Measurements from ENCODE around the gene FSTL4. TPM values are rescaled to one million over a fixed set of nuclear protein-coding genes. Genes with fewer than 3 reads are reported as not detected.

FSTL4 gene
- total and polyA plus RNA-seq, 4 donors = 0.42 TPM; not detected in 3

DNA sequence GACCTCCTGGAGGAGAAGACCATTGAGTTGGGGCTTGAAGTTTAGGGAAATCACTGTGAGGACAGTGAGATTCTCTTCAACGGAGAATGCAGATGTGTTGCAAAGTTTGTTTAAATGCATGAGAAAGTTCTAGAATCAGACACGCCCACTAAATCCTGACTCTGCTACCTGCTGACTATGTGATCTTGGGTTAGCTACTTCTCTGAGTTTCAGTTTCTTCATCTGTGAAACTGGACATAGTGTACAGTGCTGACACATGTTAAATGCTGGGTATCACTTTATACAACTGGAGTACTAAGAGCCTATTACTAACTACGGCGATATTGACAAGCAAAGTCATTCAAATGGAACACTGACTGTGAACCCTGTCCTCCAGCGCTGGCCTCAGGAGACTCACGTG, 305.1 kb downstream of the FSTL4 start:
- H3K4me3 ChIP-seq (ENCODE audit: low read length in 2 of 2) = no peak overlapping the region
- H3K4me1 ChIP-seq (ENCODE audit: control insufficient read depth in 1 of 2, insufficient read depth in 2 of 2, low read length in 2 of 2) = no peaks in the 10 kb centered on the region
- H3K27me3 ChIP-seq (ENCODE audit: control insufficient read depth in 1 of 2, insufficient read depth in 2 of 2, low read length in 1 of 2) = no peaks in the 10 kb centered on the region
- H3K36me3 ChIP-seq (ENCODE audit: control insufficient read depth in 1 of 2, insufficient read depth in 2 of 2, low read length in 1 of 2) = no peaks in the 10 kb centered on the region
- DNase-seq = no peak
- H3K27ac ChIP-seq (ENCODE audit: low read depth in 1 of 2, low read length in 2 of 2) = no peak overlapping the region
- H3K9me3 ChIP-seq (ENCODE audit: control insufficient read depth, low read length) = no peaks in the 10 kb centered on the region
- intact Hi-C loops (cut with DNase I) = no loop called here
- WGBS, 2 donors = 84 to 90% methylated on average over 6 of the region's 6 CpGs
- no peak for ATAC-seq (ENCODE audit: low FRiP score)

DNA sequence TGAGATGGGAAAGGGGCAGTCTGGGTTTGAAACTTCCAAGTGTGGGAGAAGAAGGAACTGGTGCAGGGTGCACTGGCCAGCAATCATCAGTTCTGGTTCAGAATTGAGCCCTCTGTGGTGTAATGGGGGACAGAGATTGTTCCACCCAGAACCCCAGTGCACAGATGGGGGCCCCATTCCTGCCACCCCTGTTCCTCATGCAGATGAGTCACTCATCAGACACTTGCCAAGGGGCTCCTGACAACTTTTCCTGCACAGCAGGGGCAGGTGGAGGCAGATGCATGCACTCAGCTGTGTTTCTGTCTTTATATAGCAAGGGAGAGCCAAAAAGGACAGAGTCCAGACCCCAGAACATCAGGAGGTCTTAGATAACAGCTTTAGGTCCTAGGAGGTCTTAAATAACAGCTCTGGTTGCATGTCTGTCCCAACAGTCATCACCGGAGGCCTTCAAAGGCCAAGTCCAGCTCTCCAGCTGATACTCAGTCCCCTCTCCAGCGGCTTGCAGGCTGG, 307.6 kb downstream of the FSTL4 start:
- intact Hi-C loops (cut with DNase I) = no loop called here
- no peaks in the 10 kb centered on the region for H3K4me1 ChIP-seq (ENCODE audit: control insufficient read depth in 1 of 2, insufficient read depth in 2 of 2, low read length in 2 of 2)
- H3K27ac ChIP-seq (ENCODE audit: low read depth in 1 of 2, low read length in 2 of 2) = no peak overlapping the region
- no peak for ATAC-seq (ENCODE audit: low FRiP score)
- no peaks in the 10 kb centered on the region for H3K36me3 ChIP-seq (ENCODE audit: control insufficient read depth in 1 of 2, insufficient read depth in 2 of 2, low read length in 1 of 2)
- WGBS, 2 donors = 90 to 91% methylated on average over 2 of the region's 2 CpGs
- no peak overlapping the region for H3K4me3 ChIP-seq (ENCODE audit: low read length in 2 of 2)
- no peaks in the 10 kb centered on the region for H3K9me3 ChIP-seq (ENCODE audit: control insufficient read depth, low read length)
- H3K27me3 ChIP-seq (ENCODE audit: control insufficient read depth in 1 of 2, insufficient read depth in 2 of 2, low read length in 1 of 2) = no peaks in the 10 kb centered on the region
- no peak for DNase-seq

DNA sequence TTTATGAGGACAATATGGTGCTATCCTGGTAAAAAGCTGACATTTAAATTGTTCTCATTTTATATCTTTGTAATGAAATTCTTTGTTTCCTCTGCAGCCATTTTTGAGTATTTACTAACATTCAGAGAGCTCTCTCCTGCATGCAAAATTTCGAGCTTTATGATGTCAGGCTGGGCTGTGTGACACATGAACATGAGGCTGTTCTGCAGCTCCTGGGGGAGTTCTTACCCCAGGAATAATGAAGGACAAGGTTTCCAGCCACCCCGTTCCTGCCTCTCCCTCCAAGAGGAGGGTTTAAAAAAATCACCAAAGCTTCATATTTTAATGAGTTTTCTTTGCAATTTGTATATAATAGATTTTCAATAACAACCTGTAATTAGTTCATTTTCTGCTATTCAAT, 308.2 kb downstream of the FSTL4 start:
- Histone ChIP-seq H3K36me3 (ENCODE audit: control insufficient read depth in 1 of 2, insufficient read depth in 2 of 2, low read length in 1 of 2) (no peaks in the 10 kb centered on the region), H3K9me3 (ENCODE audit: control insufficient read depth, low read length) (no peaks in the 10 kb centered on the region), H3K27ac (ENCODE audit: low read depth in 1 of 2, low read length in 2 of 2) (no peak overlapping the region), H3K4me3 (ENCODE audit: low read length in 2 of 2) (no peak overlapping the region), H3K4me1 (ENCODE audit: control insufficient read depth in 1 of 2, insufficient read depth in 2 of 2, low read length in 2 of 2) (no peaks in the 10 kb centered on the region), H3K27me3 (ENCODE audit: control insufficient read depth in 1 of 2, insufficient read depth in 2 of 2, low read length in 1 of 2) (no peaks in the 10 kb centered on the region)
- WGBS, 2 donors = 51 to 63% methylated on average over 2 of the region's 2 CpGs
- intact Hi-C loops (cut with DNase I) = no loop called here
- ATAC-seq (ENCODE audit: low FRiP score) (no peak), DNase-seq (no peak)

DNA sequence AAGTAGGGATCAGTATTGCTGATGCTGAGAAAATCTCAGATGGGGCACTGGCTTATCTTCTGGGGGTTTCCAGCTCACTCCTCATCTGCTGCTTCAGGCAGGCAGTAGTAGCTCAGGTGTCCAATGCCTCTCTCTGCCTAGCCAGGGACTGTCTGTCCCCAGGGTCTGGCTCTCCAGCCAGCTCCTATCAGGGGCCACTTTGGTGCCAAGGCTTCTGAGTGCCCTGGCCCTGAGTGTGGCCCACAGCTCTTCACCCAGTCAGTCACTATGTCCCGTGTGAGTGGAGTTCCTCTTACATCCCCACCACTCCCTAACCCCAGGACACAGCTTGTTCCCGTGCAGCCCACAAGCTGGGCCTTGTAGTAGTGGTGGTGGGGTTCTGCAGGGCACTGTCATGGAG, 309.0 kb downstream of the FSTL4 start:
- Histone ChIP-seq H3K9me3 (ENCODE audit: control insufficient read depth, low read length) (no peaks in the 10 kb centered on the region), H3K4me1 (ENCODE audit: control insufficient read depth in 1 of 2, insufficient read depth in 2 of 2, low read length in 2 of 2) (no peaks in the 10 kb centered on the region), H3K27me3 (ENCODE audit: control insufficient read depth in 1 of 2, insufficient read depth in 2 of 2, low read length in 1 of 2) (no peaks in the 10 kb centered on the region), H3K36me3 (ENCODE audit: control insufficient read depth in 1 of 2, insufficient read depth in 2 of 2, low read length in 1 of 2) (no peaks in the 10 kb centered on the region), H3K27ac (ENCODE audit: low read depth in 1 of 2, low read length in 2 of 2) (no peak overlapping the region), H3K4me3 (ENCODE audit: low read length in 2 of 2) (no peak overlapping the region)
- DNase-seq (no peak), ATAC-seq (ENCODE audit: low FRiP score) (no peak)
- intact Hi-C loops (cut with DNase I) = no loop called here
- 75 to 79% methylated on average over 2 of the region's 2 CpGs for WGBS, 2 donors

DNA sequence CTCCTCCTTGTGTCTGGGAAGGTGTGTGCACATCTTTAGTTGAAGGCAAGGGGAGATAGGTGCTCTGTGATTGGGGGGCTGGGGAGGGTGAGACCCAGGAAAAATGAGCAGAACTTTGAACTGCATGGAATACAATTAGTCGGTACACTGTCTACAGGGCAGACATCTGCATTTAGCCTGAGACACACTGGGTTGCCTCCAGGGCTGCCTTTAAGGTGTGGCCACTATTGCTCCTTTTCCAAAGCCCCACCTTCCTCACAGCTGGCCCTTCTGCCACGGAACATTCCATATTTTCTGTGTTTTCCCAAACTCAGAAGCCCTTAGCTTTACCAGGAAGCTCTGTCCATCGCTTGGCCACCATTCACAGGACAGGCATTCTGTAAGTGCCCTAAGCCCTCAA, 312.6 kb downstream of the FSTL4 start:
- DNase-seq (no peak), ATAC-seq (ENCODE audit: low FRiP score) (no peak)
- Histone ChIP-seq H3K27ac (ENCODE audit: low read depth in 1 of 2, low read length in 2 of 2) (no peak overlapping the region), H3K4me3 (ENCODE audit: low read length in 2 of 2) (no peak overlapping the region), H3K4me1 (ENCODE audit: control insufficient read depth in 1 of 2, insufficient read depth in 2 of 2, low read length in 2 of 2) (no peaks in the 10 kb centered on the region), H3K36me3 (ENCODE audit: control insufficient read depth in 1 of 2, insufficient read depth in 2 of 2, low read length in 1 of 2) (no peaks in the 10 kb centered on the region), H3K27me3 (ENCODE audit: control insufficient read depth in 1 of 2, insufficient read depth in 2 of 2, low read length in 1 of 2) (no peaks in the 10 kb centered on the region), H3K9me3 (ENCODE audit: control insufficient read depth, low read length) (no peaks in the 10 kb centered on the region)
- intact Hi-C loops (cut with DNase I) = no loop called here
- WGBS, 2 donors = 78 to 85% methylated on average over 3 of the region's 3 CpGs

DNA sequence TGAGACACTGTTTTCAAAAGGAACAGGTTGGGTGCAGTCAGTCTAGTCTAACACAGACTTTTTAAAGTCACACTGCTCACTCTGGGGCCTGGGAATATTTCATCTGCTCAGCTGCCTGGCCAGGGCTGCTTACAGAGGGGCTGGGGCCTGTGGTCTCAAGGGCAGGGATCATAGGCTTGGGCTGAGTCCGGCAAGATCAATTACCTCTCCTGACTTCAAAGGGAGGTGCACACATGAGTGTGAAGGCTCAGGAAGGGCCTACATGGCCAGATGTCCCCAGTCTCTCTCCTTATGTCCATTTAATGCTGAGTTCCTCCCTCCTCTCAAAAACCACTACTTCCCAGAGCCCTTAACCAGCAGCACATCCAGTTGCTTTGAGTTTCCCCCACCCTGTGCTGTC, 313.3 kb downstream of the FSTL4 start:
- H3K27me3 ChIP-seq (ENCODE audit: control insufficient read depth in 1 of 2, insufficient read depth in 2 of 2, low read length in 1 of 2) = no peaks in the 10 kb centered on the region
- no peak overlapping the region for H3K27ac ChIP-seq (ENCODE audit: low read depth in 1 of 2, low read length in 2 of 2)
- H3K4me3 ChIP-seq (ENCODE audit: low read length in 2 of 2) = no peak overlapping the region
- WGBS, 2 donors = 38 to 56% methylated on average over 1 of the region's 1 CpG
- no peak for ATAC-seq (ENCODE audit: low FRiP score)
- no peaks in the 10 kb centered on the region for H3K4me1 ChIP-seq (ENCODE audit: control insufficient read depth in 1 of 2, insufficient read depth in 2 of 2, low read length in 2 of 2)
- intact Hi-C loops (cut with DNase I) = no loop called here
- H3K9me3 ChIP-seq (ENCODE audit: control insufficient read depth, low read length) = no peaks in the 10 kb centered on the region
- DNase-seq = no peak
- no peaks in the 10 kb centered on the region for H3K36me3 ChIP-seq (ENCODE audit: control insufficient read depth in 1 of 2, insufficient read depth in 2 of 2, low read length in 1 of 2)

DNA sequence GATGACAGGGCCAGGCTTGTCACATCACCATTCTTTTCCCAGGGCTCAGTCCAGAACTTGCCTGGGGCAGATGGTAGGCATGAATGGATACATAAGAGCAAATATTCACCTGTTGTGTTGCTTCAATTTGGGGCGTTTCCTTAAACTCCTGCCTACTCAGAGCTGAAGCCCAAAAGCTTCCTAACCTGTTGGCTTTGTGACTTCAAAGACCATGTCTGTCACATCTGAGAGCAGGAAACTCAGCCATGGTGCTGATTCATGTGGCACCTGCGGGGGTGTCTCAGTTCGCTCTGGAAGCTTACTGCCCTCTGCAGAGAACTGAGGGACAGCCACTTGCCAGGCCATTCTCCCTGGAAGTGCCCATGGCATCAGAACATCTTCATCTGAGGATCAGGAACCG, 313.9 kb downstream of the FSTL4 start:
- H3K4me3 ChIP-seq (ENCODE audit: low read length in 2 of 2) = no peak overlapping the region
- H3K27ac ChIP-seq (ENCODE audit: low read depth in 1 of 2, low read length in 2 of 2) = no peak overlapping the region
- no peaks in the 10 kb centered on the region for H3K36me3 ChIP-seq (ENCODE audit: control insufficient read depth in 1 of 2, insufficient read depth in 2 of 2, low read length in 1 of 2)
- WGBS, 2 donors = 88 to 91% methylated on average over 4 of the region's 4 CpGs
- no peaks in the 10 kb centered on the region for H3K4me1 ChIP-seq (ENCODE audit: control insufficient read depth in 1 of 2, insufficient read depth in 2 of 2, low read length in 2 of 2)
- ATAC-seq (ENCODE audit: low FRiP score) (no peak), DNase-seq (no peak)
- no peaks in the 10 kb centered on the region for H3K27me3 ChIP-seq (ENCODE audit: control insufficient read depth in 1 of 2, insufficient read depth in 2 of 2, low read length in 1 of 2)
- intact Hi-C loops (cut with DNase I) = no loop called here
- H3K9me3 ChIP-seq (ENCODE audit: control insufficient read depth, low read length) = no peaks in the 10 kb centered on the region

DNA sequence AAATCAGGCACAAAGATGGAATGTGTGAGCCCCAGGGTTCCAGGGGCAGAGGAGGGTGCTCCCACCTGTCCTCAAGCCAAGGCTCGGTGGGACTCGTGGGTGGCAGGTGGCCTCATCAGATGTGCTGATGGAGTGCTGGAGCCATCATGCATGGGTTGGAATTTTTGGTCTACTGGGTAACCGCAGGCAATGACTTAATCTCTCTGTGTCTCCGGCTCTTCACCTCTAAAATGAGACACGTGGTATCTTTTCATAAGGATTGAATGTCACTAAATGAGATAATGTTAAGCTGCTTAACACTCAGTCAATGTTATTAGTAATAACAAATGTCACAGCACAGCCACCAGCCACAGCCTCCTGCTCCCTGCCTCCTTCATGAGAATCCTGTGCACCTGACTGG, 315.0 kb downstream of the FSTL4 start:
- intact Hi-C loops (cut with DNase I) = no loop called here
- no peak overlapping the region for H3K27ac ChIP-seq (ENCODE audit: low read depth in 1 of 2, low read length in 2 of 2)
- H3K4me1 ChIP-seq (ENCODE audit: control insufficient read depth in 1 of 2, insufficient read depth in 2 of 2, low read length in 2 of 2) = no peaks in the 10 kb centered on the region
- no peaks in the 10 kb centered on the region for H3K9me3 ChIP-seq (ENCODE audit: control insufficient read depth, low read length)
- no peak overlapping the region for H3K4me3 ChIP-seq (ENCODE audit: low read length in 2 of 2)
- DNase-seq (no peak), ATAC-seq (ENCODE audit: low FRiP score) (no peak)
- H3K27me3 ChIP-seq (ENCODE audit: control insufficient read depth in 1 of 2, insufficient read depth in 2 of 2, low read length in 1 of 2) = no peaks in the 10 kb centered on the region
- 82 to 89% methylated on average over 5 of the region's 5 CpGs for WGBS, 2 donors
- no peaks in the 10 kb centered on the region for H3K36me3 ChIP-seq (ENCODE audit: control insufficient read depth in 1 of 2, insufficient read depth in 2 of 2, low read length in 1 of 2)

DNA sequence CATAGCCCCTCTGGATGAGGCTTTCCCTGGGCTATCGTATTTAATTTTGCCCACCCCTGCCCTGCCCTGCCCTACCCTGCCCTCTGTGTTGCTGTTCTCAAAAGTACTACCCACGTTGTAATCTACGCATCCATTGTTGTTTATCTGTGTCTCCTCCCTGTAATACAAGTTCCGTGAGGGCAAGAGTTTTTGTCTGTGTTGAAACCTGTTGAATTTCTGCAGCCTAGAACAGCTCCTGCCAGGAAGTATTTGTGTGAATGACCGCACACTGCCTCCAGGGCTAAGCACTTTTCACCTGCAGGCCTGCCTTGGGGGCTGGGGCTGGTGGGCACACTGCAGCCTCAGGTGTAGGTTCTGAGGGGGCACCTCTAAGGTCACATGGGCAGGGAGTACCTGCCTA, 315.7 kb downstream of the FSTL4 start:
- Histone ChIP-seq H3K4me1 (ENCODE audit: control insufficient read depth in 1 of 2, insufficient read depth in 2 of 2, low read length in 2 of 2) (no peaks in the 10 kb centered on the region), H3K27me3 (ENCODE audit: control insufficient read depth in 1 of 2, insufficient read depth in 2 of 2, low read length in 1 of 2) (no peaks in the 10 kb centered on the region), H3K9me3 (ENCODE audit: control insufficient read depth, low read length) (no peaks in the 10 kb centered on the region), H3K27ac (ENCODE audit: low read depth in 1 of 2, low read length in 2 of 2) (no peak overlapping the region), H3K4me3 (ENCODE audit: low read length in 2 of 2) (no peak overlapping the region), H3K36me3 (ENCODE audit: control insufficient read depth in 1 of 2, insufficient read depth in 2 of 2, low read length in 1 of 2) (no peaks in the 10 kb centered on the region)
- 80 to 83% methylated on average over 5 of the region's 5 CpGs for WGBS, 2 donors
- intact Hi-C loops (cut with DNase I) = no loop called here
- ATAC-seq (ENCODE audit: low FRiP score) (no peak), DNase-seq (no peak)
